T-helper 17 cell (primary cell): ENCODE results near the gene ELP4. TPM values are rescaled to one million over a fixed set of nuclear protein-coding genes. Genes with fewer than 3 reads are reported as not detected.

Experiments used
- ATAC-seq: fragments of 150-1000 bp; cut with Tn5 transposase; 2 replicates; pipeline ENCODE4 v1.10.0; 2021; ENCODE audit warnings: mild to moderate bottlenecking, moderate library complexity
- DNase-seq, 3 donors: peaks; one replicate each; pipeline versions ENCODE4 v3.0.0 to v3.0.0-alpha.2; 2020 to 2021
- H3K9me3 ChIP-seq: one replicate; pipeline ENCODE4 v1.7.0; 2013; ENCODE audit warnings: low read length, mild to moderate bottlenecking; ENCODE audit not compliant: control insufficient read depth, poor library complexity, severe bottlenecking
- H3K27ac Mint-ChIP-seq: one replicate; pipeline ENCODE4 v1.8.0; 2022; ENCODE audit warnings: mild to moderate bottlenecking, moderate library complexity, mixed read lengths
- H3K27me3 Mint-ChIP-seq: one replicate; pipeline ENCODE4 v1.8.0; 2022; ENCODE audit warnings: mixed read lengths
- H3K36me3 Mint-ChIP-seq: one replicate; pipeline ENCODE4 v1.8.0; 2022; ENCODE audit warnings: low read depth, mixed read lengths
- H3K4me1 Mint-ChIP-seq: one replicate; pipeline ENCODE4 v1.8.0; 2022; ENCODE audit warnings: mild to moderate bottlenecking, mixed read lengths
- H3K4me3 Mint-ChIP-seq: one replicate; pipeline ENCODE4 v1.8.0; 2022; ENCODE audit warnings: mild to moderate bottlenecking, moderate library complexity, mixed read lengths
- total RNA-seq, 4 donors: library from RNA in 2 of 4; stranded (reverse) in 2 of 4; gene quantifications; one replicate each; pipeline ENCODE4 v1.2.3 and lab custom pipeline; 2022 to 2026

Gene ELP4
- total RNA-seq, 2 donors from 2014 or later, result 17.4 to 17.8 TPM

DNA sequence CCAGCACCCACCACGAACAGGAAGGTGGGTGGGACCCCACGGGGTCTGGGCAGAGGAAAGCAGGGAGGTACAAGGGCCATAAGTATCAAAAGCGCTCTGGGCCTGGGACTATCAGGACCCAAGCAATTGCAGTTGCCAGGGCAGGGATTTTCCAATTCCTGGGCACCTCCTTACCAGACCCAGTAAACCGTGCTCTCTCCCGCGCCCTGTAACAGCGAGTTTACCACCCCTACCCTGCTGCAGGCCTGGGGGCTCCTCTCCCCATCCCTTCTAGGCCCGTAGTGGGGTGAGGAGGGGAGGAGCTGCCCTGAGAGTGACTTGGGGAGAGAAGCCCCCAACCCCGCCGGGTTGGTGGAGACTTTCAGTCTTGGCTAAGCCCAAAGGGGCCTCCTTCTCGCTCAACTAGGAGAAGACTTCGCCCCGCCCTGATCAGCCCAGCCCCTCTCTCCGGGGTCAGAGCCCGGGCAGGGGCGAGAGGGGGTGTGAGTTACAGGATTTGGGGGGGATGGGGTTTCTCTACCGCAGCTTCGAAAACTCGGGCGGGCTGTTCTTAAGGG lies 296.1 kb downstream of the ELP4 start:
- H3K9me3 ChIP-seq, result peaks cover 10% of the 10 kb centered on the region
- H3K4me1 Mint-ChIP-seq, result peaks cover 18% of the 10 kb centered on the region
- H3K36me3 Mint-ChIP-seq, result peaks cover 7% of the 10 kb centered on the region
- ATAC-seq (no peak), DNase-seq (no peak)
- no peak overlapping the region for H3K27ac Mint-ChIP-seq
- peaks cover 75% of the 10 kb centered on the region for H3K27me3 Mint-ChIP-seq
- no peak overlapping the region for H3K4me3 Mint-ChIP-seq

DNA sequence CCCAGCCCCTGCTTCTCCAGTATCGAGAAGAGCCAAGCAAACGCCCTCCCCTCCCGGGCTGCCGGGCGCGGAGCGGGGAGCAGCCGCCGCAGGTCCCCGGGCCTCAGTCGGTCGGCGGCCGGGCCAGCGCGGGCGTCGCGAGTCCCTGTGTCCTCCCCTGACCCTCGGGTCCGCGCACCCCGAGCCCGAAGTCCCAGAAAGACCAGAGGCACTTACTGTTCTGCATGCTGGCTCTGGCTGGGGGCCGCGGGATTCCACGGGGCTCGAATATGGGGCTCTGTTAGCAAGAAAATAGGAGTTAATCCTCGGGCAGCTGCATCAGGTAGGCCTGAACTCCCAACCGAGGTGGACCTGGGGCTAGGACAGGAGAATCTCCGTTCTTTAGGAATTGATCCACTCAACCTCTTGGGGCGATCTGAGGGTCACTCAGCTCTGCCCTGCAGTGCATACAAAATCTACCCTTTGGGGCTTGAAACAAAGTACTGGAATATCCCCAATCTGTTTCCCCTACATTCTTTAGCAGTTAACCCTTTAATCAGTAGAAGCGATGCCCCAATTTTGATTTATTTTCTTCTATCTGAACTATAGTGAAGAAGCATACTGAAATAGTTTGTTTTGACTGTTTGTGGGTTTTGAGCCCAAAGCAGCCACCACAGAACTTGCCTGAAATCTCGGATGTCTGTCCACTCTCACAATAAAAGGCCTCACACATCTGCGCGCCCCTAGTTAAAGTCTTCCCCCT lies 296.8 kb downstream of the ELP4 start:
- H3K36me3 Mint-ChIP-seq, result peaks cover 12% of the 10 kb centered on the region
- ATAC-seq (no peak), DNase-seq (no peak)
- peaks cover 3% of the 10 kb centered on the region for H3K9me3 ChIP-seq
- peaks cover 75% of the 10 kb centered on the region for H3K27me3 Mint-ChIP-seq
- H3K4me1 Mint-ChIP-seq, result peaks cover 24% of the 10 kb centered on the region
- no peak overlapping the region for H3K27ac Mint-ChIP-seq
- no peak overlapping the region for H3K4me3 Mint-ChIP-seq

DNA sequence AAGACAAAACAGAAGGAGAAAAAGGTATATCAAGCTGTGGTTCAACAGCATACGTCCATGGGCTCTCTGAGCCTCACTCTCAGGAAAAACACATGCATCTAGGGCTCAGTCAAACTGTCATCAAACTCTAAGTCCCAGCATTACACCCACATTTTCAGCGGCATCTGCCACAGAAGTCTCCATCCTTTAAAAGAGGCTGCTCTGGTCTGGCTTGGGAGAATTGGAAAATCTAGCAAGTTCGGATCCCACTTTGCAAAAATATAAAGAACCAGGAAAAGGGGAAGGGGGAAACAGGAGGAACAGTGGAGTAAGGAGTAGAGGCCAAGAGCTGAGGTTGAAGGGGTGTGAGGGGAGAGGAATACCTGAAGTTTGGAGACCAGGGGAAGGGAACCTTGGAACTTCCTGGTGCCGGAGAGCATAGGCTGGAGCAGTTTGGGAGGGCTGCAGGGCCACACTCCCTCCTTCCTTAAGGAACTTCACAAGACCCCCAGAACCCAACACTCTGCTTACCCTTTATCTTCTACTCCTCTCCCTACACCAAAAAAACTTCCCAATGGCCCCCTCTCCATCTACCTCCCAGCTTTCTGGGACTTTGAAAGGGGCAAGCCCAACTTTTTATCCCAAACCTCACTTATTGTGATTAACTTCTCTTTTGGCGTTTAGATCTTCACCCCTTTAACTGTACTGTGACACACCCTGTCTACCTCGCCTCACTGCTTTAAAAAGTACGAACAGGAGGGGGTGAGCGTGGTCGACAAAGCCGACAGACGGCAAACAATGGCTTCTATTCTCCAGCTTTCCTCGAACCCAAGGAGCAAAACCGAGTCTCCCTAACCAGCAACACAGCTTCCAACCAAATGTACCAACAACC lies 297.6 kb downstream of the ELP4 start:
- ATAC-seq, result no peak
- Mint-ChIP-seq H3K36me3 (peaks cover 14% of the 10 kb centered on the region), H3K4me3 (no peak overlapping the region), H3K27me3 (peaks cover 77% of the 10 kb centered on the region), H3K4me1 (peaks cover 28% of the 10 kb centered on the region), H3K27ac (no peak overlapping the region)
- no peak for DNase-seq
- H3K9me3 ChIP-seq, result peaks cover 3% of the 10 kb centered on the region

DNA sequence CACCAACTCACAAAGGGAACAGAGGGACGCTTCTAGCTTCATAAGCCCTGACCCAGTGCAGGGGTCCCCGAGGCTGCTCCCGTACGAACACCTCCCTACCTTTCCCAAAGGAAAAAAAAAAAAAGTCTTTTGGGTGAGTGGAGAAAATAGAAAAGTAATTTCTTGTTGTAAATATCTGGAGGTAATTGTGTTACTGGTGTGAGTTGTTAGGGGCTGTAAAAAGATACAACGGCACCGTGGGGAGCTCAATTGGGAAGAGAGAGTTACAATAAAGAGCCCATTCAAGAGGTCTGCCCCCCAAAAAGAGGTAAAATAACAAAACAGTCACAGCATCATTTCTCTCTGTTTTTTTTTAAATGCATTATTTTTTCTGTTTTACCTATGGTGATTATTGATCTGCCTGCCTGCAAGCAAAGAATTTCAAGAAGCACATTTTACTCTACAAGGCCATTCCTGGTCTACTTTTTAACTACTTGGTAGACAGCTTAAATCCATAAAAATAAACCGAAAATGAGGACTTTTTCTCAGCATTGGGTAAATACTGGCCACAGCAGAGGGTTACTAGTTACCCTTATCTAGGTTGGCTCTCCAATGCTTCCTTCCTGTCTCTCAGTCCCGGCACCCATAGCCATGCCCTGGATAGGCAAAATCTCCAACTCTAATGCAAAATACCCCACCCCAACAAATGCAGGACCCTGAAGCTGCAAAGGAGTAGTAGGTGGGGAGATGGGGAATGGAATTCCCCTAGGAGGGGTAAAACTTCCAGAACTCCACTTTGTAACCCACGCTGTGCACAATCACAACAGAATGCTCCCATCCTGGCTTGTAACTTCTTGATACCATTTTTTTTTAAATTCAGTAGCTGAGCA lies 298.5 kb downstream of the ELP4 start:
- Mint-ChIP-seq H3K4me3 (peak overlapping the region; percentile 4), H3K27ac (no peak overlapping the region), H3K4me1 (peaks cover 32% of the 10 kb centered on the region), H3K27me3 (peaks cover 75% of the 10 kb centered on the region), H3K36me3 (peaks cover 14% of the 10 kb centered on the region)
- peaks cover 2% of the 10 kb centered on the region for H3K9me3 ChIP-seq
- no peak for DNase-seq
- ATAC-seq, result no peak

DNA sequence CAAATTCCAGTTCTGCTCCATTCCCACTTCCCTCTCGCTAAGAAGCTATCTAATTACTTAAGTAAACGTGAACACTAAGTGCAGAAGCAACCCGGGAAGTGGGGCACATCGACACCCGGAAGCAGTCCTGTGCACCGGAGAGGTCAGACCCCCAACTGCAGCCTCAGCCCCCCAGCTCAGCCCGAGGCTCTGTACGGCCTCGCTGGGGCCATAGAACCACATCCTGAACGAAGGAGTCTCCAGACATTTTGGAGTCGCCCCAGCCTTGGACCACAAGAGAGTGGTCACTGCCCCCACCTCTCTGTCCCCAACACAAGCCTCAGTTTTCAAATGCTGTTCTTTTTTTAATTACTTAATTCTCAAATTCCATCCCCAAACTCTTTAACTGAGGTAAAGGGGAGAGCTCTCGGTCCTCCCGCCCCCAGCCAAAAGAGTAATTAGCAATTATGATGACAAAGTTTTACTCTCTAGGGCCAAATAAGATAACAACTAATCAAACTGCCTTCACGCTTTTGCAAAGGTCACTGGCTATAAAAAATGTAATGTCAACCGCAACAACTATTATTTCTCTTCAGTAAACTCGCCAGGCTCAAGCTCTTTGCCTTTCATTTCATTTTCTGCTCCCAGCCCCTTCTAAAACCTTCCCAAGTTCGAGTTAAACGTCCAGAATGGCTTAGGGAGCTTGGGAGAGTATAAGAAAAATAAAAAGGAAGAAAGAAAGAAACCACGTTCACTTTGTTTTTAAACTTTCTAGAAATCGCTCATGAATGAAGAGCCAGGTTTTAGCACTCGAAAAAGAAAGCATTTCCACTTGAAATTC lies 299.4 kb downstream of the ELP4 start:
- ATAC-seq, result no peak
- H3K36me3 Mint-ChIP-seq, result peaks cover 12% of the 10 kb centered on the region
- peak overlapping the region; percentile 84 for H3K4me3 Mint-ChIP-seq
- no peaks in the 10 kb centered on the region for H3K9me3 ChIP-seq
- peaks cover 30% of the 10 kb centered on the region for H3K4me1 Mint-ChIP-seq
- DNase-seq, result no peak
- no peak overlapping the region for H3K27ac Mint-ChIP-seq
- H3K27me3 Mint-ChIP-seq, result peaks cover 71% of the 10 kb centered on the region

DNA sequence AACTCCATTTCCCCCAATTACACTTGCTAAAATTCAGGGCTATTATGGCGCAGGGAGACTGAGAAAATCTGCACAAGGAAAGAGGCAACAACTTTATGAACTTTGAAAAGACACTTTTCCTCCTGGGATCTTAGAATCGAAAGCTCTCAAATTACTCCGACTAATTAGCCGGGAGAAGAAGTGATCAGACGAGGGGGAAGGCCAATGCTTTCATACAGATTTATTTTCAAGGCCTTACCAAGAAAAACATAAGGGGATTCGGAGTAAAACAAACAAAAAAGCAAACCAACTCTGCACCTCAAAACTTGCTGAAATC lies 299.9 kb downstream of the ELP4 start:
- H3K4me3 Mint-ChIP-seq, result peak overlapping the region; percentile 84
- DNase-seq (no peak), ATAC-seq (no peak)
- H3K9me3 ChIP-seq, result no peaks in the 10 kb centered on the region
- peaks cover 12% of the 10 kb centered on the region for H3K36me3 Mint-ChIP-seq
- no peak overlapping the region for H3K27ac Mint-ChIP-seq
- peaks cover 69% of the 10 kb centered on the region for H3K27me3 Mint-ChIP-seq
- H3K4me1 Mint-ChIP-seq, result peaks cover 27% of the 10 kb centered on the region

DNA sequence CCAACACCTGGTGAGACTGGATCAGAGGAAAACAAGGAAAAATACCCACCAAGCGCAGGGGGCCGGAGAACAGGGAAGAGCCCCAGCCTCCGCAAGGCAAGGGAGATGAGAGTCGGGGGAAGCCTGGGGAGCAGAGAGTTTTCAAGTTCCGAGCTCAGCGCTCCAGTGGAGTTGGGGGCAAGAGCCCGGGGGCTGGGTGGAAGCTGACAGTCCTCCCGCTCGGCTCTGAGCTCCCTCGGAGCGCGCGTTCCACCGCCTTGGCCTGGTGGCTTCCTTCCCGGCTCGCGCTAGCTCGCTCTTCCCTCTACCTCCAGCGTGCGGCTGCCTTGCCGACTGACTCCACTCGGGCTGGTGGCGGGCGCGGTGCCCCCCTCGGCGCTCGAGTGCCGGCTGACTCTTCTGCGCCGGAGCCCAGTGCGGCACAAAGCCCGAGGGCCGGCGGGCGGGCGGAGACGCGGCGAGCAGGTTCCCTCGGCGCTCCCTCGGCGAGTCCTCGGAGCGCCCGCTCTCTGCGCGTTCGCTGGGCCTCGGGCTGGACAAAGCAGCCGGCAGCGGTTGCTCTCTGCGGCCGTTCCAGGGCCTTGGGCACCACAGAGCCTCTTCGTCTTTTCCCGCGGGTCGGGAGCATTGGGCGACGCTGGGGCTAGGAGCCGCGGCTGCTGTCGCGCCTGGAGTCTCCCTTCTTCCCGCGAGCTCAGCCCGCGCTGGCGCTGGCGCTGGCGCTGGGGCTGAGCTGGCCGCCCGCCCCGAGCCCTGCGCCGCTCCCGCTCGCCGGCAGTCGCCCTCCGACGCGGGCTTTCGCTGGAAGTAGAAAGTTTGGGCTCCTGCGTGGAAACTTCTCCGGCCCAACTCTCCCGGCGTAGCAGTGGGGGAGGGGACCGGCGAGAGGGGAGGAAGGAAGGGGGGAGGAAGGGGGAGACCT lies 300.6 kb downstream of the ELP4 start:
- Mint-ChIP-seq H3K27me3 (peaks cover 71% of the 10 kb centered on the region), H3K4me1 (peaks cover 29% of the 10 kb centered on the region), H3K4me3 (peak overlapping the region; percentile 89), H3K27ac (no peak overlapping the region), H3K36me3 (peaks cover 12% of the 10 kb centered on the region)
- no peak for ATAC-seq
- DNase-seq, result no peak
- no peaks in the 10 kb centered on the region for H3K9me3 ChIP-seq

DNA sequence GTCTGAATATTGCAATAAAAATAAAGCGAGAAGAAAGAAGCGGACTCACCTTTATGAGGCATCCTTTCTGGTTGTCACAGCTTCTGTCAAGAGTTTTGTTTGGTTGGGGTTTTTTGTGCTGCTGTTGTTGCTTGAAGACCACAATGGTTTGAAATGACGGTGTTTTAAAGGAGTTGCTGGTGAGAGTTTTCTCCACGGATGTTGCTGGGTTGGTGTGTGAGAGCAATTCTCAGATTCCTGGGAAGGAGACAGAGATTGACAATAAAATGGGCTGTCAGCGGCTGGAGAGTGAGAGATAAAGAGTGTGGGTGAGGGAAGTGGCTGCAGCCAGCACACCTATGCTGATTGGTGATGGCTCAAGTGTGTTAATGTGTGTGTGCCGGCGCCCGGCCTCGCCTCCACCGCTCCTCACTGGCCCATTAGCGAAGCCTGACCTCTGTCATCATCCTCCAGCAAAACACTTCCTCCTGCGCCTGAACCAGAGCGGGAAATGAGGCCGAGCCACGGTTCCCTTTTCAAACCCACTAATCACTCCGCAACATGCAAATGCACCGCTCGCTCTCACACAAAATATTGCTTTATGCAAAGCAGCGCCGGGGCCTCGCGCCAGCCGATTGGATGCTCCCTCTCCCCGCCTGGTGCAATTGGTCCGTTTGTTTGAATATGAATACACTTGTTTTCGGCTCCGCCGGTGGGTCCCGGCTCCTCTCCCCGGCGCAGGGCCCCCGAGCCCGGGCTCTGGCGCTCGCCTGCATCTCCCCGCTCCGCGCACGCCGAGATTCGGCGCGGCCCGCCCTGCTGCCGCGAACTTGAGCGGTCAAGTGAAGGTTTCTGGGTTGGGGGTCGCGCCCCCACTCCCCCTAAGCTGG lies 301.4 kb downstream of the ELP4 start, which contains the start of gene PAX6:
Gene PAX6 (minus strand): TSS at position 544 of the 869 bp plus-strand sequence. CDS start 4,911 bp downstream, outside the sequence.
- H3K9me3 ChIP-seq, result no peaks in the 10 kb centered on the region
- H3K4me1 Mint-ChIP-seq, result peaks cover 32% of the 10 kb centered on the region

DNA sequence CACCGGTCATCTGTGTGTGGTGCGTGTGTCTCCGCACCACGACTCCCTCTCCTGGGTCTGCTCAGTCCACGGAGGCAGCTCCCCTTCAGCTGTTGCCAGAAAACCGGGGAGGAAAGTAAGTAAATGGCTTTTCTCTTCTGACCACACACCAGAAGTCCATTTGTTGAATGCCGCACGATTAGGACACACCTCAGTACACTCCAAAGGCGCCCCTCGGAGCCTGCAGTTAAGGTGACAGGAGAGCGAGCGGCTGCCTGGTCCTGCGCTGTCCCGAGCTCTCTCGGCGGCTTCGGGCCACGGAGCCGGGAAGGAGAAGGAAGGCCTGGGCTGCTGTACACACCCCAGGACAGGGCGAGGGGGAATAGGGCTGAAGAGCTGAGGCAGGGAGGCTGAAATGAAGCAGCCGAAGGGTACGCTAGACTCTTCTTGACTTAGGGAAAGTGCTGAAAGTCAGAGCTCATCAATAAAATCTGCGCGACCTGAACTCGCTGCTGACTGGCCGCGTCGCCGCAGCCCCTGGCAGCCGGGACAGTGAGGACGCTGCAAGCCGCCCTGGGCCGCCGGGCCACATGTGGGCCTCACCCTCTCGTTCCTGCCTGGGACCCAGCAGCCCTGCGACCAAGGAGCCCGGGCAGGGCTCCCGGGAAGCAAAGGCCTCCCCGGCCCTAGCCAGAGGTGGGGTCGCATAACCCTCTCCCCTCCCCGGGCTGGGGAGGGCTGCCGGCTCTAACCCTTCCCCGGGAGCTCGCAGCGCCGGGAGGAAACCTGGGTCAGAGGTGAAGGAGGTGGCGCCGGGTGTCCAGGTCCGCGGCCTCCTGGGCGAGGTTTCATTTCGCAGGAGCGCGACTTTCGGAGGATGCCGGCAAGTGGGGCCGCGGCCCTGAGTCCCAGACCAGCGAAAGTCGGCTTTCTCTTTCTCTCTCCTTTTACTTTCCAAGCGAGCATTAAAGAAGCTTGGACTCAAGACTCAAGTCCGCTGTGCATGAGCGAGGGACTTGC lies 303.1 kb downstream of the ELP4 start:
- peaks cover 10% of the 10 kb centered on the region for H3K36me3 Mint-ChIP-seq
- H3K4me3 Mint-ChIP-seq, result peak overlapping the region; percentile 91
- DNase-seq (no peak), ATAC-seq (no peak)
- H3K27me3 Mint-ChIP-seq, result peaks cover 74% of the 10 kb centered on the region
- H3K9me3 ChIP-seq, result no peaks in the 10 kb centered on the region
- H3K27ac Mint-ChIP-seq, result no peak overlapping the region
- H3K4me1 Mint-ChIP-seq, result peaks cover 37% of the 10 kb centered on the region

More for the DNA sequence above, 301.4 kb downstream of the ELP4 start, which contains the start of gene PAX6:
- DNase-seq (no peak), ATAC-seq (peak; percentile 65)
- peak within 1 kb of the TSS; percentile 91 for H3K4me3 Mint-ChIP-seq
- H3K36me3 Mint-ChIP-seq, result peaks cover 12% of the 10 kb centered on the region
- peaks cover 77% of the 10 kb centered on the region for H3K27me3 Mint-ChIP-seq
- H3K27ac Mint-ChIP-seq, result no peak within 1 kb of the TSS
